ENCODE measurements around the gene EVC.

DNA sequence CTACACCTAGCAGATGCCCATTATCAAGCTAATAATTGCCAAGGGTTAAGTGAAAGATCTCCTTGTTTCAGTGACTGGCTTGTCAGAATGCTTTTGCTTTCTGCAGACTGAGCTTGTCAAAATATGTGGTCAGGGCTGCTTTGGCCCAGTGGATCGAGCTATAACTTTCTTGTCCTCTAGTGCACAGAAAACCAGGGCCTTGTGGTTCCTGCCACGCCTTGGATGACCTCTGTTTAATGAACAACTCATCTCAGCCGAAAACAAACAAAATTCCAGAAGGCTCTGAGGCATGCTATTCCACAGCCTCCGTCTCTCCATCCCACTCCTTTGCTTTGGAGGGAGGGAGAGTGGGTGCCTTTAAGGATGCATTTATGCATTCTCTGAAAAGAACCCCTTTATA is 11.3 kb downstream of the EVC start:
- no peak for TF ChIP-seq CTCF (IDR thresholded peaks at IDR 0.05; ENCODE audit: low read depth, low read length)
- TF ChIP-seq EZH2phosphoT487 (IDR thresholded peaks at IDR 0.05; ENCODE audit: low read depth): no peak

Measured in OCI-LY3 (cell line).